HepG2 (cell line): ENCODE results near the gene AHCYL1. TPM values are rescaled to one million over a fixed set of nuclear protein-coding genes. Genes with fewer than 3 reads are reported as not detected.
A peak's percentile ranks its signal among the peaks of the same experiment; 100 is the strongest.

Experiments
- IKZF1 ChIP-seq: fragments of 450-650 bp; IDR thresholded peaks from 2 replicates; pipeline ENCODE4 v1.7.1; 2016
- LCORL ChIP-seq, 2 experiments: fragments of 450-650 bp in 1 of 2; sonication (generic) in 1 of 2; formaldehyde crosslinking in 1 of 2; IDR thresholded peaks; 2 replicates each; pipeline versions ENCODE4 v1.5.0 to v1.6.1; 2017 to 2020; ENCODE audit warnings: antibody characterized with exemption in 1 of 2, missing genetic modification reagents in 1 of 2
- PBX3 ChIP-seq: sonication (generic); formaldehyde crosslinking; IDR thresholded peaks from 2 replicates; pipeline ENCODE4 v1.8.1; 2023; ENCODE audit warnings: missing genetic modification reagents, inconsistent platforms, borderline replicate concordance
- SNAPC4 ChIP-seq: sonication (generic); formaldehyde crosslinking; IDR thresholded peaks from 2 replicates; pipeline ENCODE4 v1.4.0; 2020; ENCODE audit warnings: mild to moderate bottlenecking, missing genetic modification reagents
- TBX3 ChIP-seq: fragments of 450-650 bp; IDR thresholded peaks from 2 replicates; pipeline ENCODE4 v1.6.1; 2017; ENCODE audit warnings: antibody characterized with exemption, mild to moderate bottlenecking, inconsistent platforms, borderline replicate concordance
- TOE1 ChIP-seq: sonication (generic); formaldehyde crosslinking; IDR thresholded peaks from 2 replicates; pipeline ENCODE4 v1.4.0; 2020; ENCODE audit warnings: mild to moderate bottlenecking, missing genetic modification reagents
- TOPORS ChIP-seq: sonication (generic); formaldehyde crosslinking; IDR thresholded peaks from 2 replicates; pipeline ENCODE4 v1.8.0; 2023; ENCODE audit warnings: mild to moderate bottlenecking, missing genetic modification reagents
- ZBTB40 ChIP-seq, 2 experiments: fragments of 450-650 bp in 1 of 2; sonication (generic) in 1 of 2; formaldehyde crosslinking in 1 of 2; IDR thresholded peaks; 2 replicates each; pipeline versions ENCODE4 v1.6.1 to v1.8.0; 2016 to 2022; ENCODE audit warnings: antibody characterized with exemption in 1 of 2, mild to moderate bottlenecking in 1 of 2, missing genetic modification reagents in 1 of 2
- ZNF597 ChIP-seq: sonication (generic); formaldehyde crosslinking; IDR thresholded peaks from 2 replicates; pipeline ENCODE4 v1.5.0; 2020; ENCODE audit warnings: missing genetic modification reagents
- polyA plus RNA-seq, 8 experiments: library from polyadenylated mRNA; depleted of rRNA in 3 of 8; stranded (reverse) in 7 of 8; unstranded in 1 of 8; fragments of >200 nt; fragmentation: Illumina TruSeq in 4 of 8; extraction: Trizol in 4 of 8; gene quantifications; 2 replicates each; pipeline versions ENCODE4 v1.2.1 to v1.2.3, GENCODE V29; 2011 to 2016; ENCODE audit warnings: low read depth in 4 of 8, missing spikeins in 1 of 8, mixed read lengths in 1 of 8; ENCODE audit not compliant: insufficient read depth in 1 of 8
- total RNA-seq, 5 experiments: library from RNA; depleted of rRNA; stranded (reverse); fragments of >200 nt; fragmentation: Illumina TruSeq; extraction: Trizol; gene quantifications; 2 replicates each; pipeline ENCODE4 v1.2.3, GENCODE V29; 2016; ENCODE audit warnings: low read depth in 1 of 5

The AHCYL1 gene
- total and polyA plus RNA-seq, 2 of the 13 experiments (the other 11 are each of a cell fraction or from before 2014, with no cell fraction given) = 40.9 to 76.3 TPM

- no peak for TF ChIP-seq ZBTB40 (IDR thresholded peaks at IDR 0.05)
- TF ChIP-seq ZBTB40 (CRISPR knock-in tag; IDR thresholded peaks at IDR 0.05) = peak; percentile 55; the same call in 1 of the 2 replicates
- no peak for TF ChIP-seq ZNF597 (CRISPR knock-in tag)
- no peak for TF ChIP-seq LCORL (IDR thresholded peaks at IDR 0.05)
- peak; percentile 90 for TF ChIP-seq LCORL (CRISPR knock-in tag; IDR thresholded peaks at IDR 0.05)
- peak; percentile 76 for TF ChIP-seq TBX3
- no peak for TF ChIP-seq PBX3 (CRISPR knock-in tag)
- no peak for TF ChIP-seq TOE1
- TF ChIP-seq TOPORS = peak; percentile 83
- no peak for TF ChIP-seq IKZF1
- no peak for TF ChIP-seq SNAPC4
Observed at GRCh38 chr1:109984456-109985246, at the start of gene AHCYL1 (continued).
